Fibroblast of villous mesenchyme (primary cell): ENCODE data around the gene CBFA2T3. TPM values are rescaled to one million over a fixed set of nuclear protein-coding genes. Genes with fewer than 3 reads are reported as not detected.

ENCODE experiments used
- DNase-seq: peaks from one replicate; pipeline ENCODE4 v3.0.0-alpha.2; 2010; ENCODE audit warnings: low read depth
- H3K4me3 ChIP-seq: 2 replicates; pipeline ENCODE4 v1.5.1; 2011; ENCODE audit warnings: low read depth, mild to moderate bottlenecking, low read length
- CTCF ChIP-seq: IDR thresholded peaks from 2 replicates; pipeline ENCODE4 v1.5.1; 2012; ENCODE audit warnings: low read depth, mild to moderate bottlenecking, low read length; ENCODE audit not compliant: insufficient read depth
- total RNA-seq: library from RNA; depleted of rRNA; stranded (reverse); fragments of >200 nt; gene quantifications from 2 replicates; pipeline ENCODE4 v1.2.3, GENCODE V29; 2012

The CBFA2T3 gene
- total RNA-seq, 1 donor: not detected

- H3K4me3 ChIP-seq: no peak overlapping the region
- DNase-seq: no peak
- TF ChIP-seq CTCF: no peak
Observed at GRCh38 chr16:88874938-88875599, 101.9 kb downstream of the CBFA2T3 start.

GRCh38 chr16:88872650-88873331, 104.2 kb downstream of the CBFA2T3 start:
- no peak for DNase-seq
- no peak overlapping the region for H3K4me3 ChIP-seq
- no peak for TF ChIP-seq CTCF

- no peak overlapping the region for H3K4me3 ChIP-seq
- no peak for DNase-seq
- TF ChIP-seq CTCF: no peak
Observed at GRCh38 chr16:88871730-88872416, 105.1 kb downstream of the CBFA2T3 start.

- DNase-seq: no peak
- no peak overlapping the region for H3K4me3 ChIP-seq
- TF ChIP-seq CTCF: no peak
Observed at GRCh38 chr16:88871349-88871702, 105.7 kb downstream of the CBFA2T3 start.

DNA sequence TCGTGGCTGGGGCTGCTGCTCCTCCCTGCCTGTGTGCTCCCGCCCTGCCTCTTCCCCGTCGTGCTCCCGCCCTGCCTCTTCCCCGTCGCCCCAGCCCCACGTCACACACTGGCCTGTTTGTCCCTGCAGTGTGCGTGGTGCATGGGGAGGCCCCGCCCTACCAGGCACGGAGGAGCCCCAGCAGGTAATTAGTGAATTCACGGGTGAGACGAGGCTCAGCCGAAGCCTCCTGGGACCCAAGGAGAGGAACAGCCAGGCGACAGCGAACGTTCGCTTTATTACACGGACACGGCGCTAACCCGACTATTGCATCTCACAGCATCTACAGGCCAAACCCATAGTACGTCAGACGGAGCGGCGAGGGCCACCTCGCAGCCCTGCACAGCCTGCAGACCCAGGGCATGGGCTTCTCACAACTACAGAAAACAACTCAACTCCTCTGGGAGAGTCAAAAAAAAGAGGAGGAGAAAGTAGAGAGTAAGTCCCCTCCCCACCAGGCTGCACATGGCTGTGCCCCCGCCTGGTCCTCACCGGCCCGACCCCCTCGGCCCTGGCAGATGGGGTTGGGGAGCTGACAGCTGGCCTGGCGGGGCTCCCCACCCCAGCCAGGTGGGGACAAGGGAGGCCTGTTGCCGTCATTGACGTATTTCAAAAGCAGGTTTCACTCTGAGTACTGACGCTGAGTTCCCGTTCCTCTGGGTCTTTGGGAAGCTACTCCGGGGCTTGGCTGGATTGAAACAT, 106.2 kb downstream of the CBFA2T3 start:
- DNase-seq: no peak
- no peak for TF ChIP-seq CTCF
- no peak overlapping the region for H3K4me3 ChIP-seq

DNA sequence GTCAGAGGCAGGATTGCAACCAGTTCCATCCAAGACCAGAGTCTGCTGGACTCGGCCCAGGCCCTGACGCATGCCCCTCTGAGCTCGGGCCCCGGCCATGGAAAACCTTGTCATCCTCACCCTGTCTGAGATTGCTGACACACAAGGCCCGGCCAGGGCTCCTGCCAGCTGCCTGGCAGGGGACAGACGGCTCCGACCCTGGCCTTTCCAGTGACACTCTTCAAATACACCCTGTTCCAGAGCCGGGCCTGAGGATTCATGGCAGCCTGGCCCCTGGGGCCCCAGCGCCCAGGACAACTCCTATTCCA, 107.4 kb downstream of the CBFA2T3 start:
- no peak overlapping the region for H3K4me3 ChIP-seq
- DNase-seq: no peak
- no peak for TF ChIP-seq CTCF
